GM12801 (cell line): ENCODE data around the gene ZNF136.

Source experiments
- CTCF ChIP-seq: IDR thresholded peaks from one replicate; pipeline ENCODE4 v1.5.1; 2011; ENCODE audit warnings: control low read depth; ENCODE audit not compliant: insufficient read length; ENCODE audit errors: extremely low read depth

The ZNF136 gene

GRCh38 chr19:12224676-12225075 is 61.8 kb downstream of the ZNF136 start:
- no peak for TF ChIP-seq CTCF

GRCh38 chr19:12229990-12230389 is 67.1 kb downstream of the ZNF136 start:
- TF ChIP-seq CTCF = no peak

- no peak for TF ChIP-seq CTCF
Measured at GRCh38 chr19:12230751-12231733, 68.1 kb downstream of the ZNF136 start.

- no peak for TF ChIP-seq CTCF
Measured at GRCh38 chr19:12232961-12233360, 70.1 kb downstream of the ZNF136 start.

- no peak for TF ChIP-seq CTCF
Measured at GRCh38 chr19:12237143-12237839, 74.4 kb downstream of the ZNF136 start.
